Measurements from ENCODE around the gene XPNPEP3. TPM values are rescaled to one million over a fixed set of nuclear protein-coding genes. Genes with fewer than 3 reads are reported as not detected.
"Not testable (repeated sequence)": the region's sequence is repeated elsewhere in the genome, so short reads cannot be mapped to it uniquely, and the experiment has no call there.

The XPNPEP3 gene
- total RNA-seq, 3 donors from 2014 or later = 11.5 to 13.8 (median 12.0) TPM

DNA sequence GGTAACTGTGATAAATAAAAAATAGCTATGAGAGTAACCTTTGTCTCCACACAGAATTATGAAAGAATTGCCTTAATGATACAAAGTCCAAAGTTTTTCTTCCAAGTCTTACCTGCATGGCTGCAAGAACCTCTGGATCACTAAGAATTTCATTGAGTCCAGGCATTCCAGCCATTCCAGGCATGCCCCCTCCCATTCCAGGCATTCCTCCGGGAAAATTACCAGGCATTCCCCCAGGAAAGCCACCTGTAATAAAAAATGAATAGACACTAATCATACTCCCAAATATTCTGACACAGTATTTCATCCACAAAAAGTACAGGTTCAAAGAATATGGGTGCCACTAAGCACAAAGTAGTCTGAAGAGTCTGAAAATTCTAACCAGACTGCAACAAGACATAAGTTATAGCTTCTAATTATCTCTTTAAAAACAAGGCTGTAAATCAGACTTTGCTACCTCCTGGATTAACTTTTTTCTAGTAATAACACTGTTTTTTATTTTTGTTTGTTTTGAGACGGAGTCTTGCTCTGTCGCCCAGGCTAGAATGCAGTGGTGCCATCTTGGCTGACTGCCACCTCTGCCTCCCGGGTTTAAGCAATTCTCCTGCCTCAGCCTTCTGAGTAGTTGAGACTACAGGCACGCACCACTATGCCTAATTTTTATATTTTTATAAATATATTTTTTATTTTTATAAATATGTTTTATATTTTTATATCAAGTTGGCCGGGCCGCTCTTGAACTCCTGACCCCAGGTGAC, 29.8 kb upstream of the XPNPEP3 start:
- no peak for DNase-seq (ENCODE audit: low spot score in 2 of 2)
- H3K9me3 ChIP-seq = no peaks in the 10 kb centered on the region
- H3K27ac ChIP-seq = no peak overlapping the region
- TF ChIP-seq, protein P1, sequence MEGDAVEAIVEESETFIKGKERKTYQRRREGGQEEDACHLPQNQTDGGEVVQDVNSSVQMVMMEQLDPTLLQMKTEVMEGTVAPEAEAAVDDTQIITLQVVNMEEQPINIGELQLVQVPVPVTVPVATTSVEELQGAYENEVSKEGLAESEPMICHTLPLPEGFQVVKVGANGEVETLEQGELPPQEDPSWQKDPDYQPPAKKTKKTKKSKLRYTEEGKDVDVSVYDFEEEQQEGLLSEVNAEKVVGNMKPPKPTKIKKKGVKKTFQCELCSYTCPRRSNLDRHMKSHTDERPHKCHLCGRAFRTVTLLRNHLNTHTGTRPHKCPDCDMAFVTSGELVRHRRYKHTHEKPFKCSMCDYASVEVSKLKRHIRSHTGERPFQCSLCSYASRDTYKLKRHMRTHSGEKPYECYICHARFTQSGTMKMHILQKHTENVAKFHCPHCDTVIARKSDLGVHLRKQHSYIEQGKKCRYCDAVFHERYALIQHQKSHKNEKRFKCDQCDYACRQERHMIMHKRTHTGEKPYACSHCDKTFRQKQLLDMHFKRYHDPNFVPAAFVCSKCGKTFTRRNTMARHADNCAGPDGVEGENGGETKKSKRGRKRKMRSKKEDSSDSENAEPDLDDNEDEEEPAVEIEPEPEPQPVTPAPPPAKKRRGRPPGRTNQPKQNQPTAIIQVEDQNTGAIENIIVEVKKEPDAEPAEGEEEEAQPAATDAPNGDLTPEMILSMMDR (IDR thresholded peaks at IDR 0.05) = no peak
- TF ChIP-seq POLR2A (IDR thresholded peaks at IDR 0.05) (no peak), POLR2AphosphoS5 (IDR thresholded peaks at IDR 0.05) (no peak)
- H3K36me3 ChIP-seq = peaks cover 7% of the 10 kb centered on the region
- no peaks in the 10 kb centered on the region for H3K27me3 ChIP-seq
- no peaks in the 10 kb centered on the region for H3K4me1 ChIP-seq
- intact Hi-C loops (cut with DNase I; ENCODE audit: low total_unique reads) = no loop called here
- H3K4me3 ChIP-seq = no peak overlapping the region

GRCh38 chr22:40829131-40829530, 27.8 kb upstream of the XPNPEP3 start:
- DNase-seq (ENCODE audit: low spot score in 2 of 2) = no peak
- H3K4me1 ChIP-seq = no peaks in the 10 kb centered on the region
- TF ChIP-seq POLR2AphosphoS5 (IDR thresholded peaks at IDR 0.05) (no peak), POLR2A (IDR thresholded peaks at IDR 0.05) (no peak)
- TF ChIP-seq, protein P1 (IDR thresholded peaks at IDR 0.05) = no peak
- peaks cover 7% of the 10 kb centered on the region for H3K36me3 ChIP-seq
- no peaks in the 10 kb centered on the region for H3K9me3 ChIP-seq
- H3K27me3 ChIP-seq = no peaks in the 10 kb centered on the region
- H3K4me3 ChIP-seq = no peak overlapping the region
- no peak overlapping the region for H3K27ac ChIP-seq
- intact Hi-C loops (cut with DNase I; ENCODE audit: low total_unique reads) = no loop called here

- Histone ChIP-seq H3K27me3 (no peaks in the 10 kb centered on the region), H3K4me1 (no peaks in the 10 kb centered on the region)
- intact Hi-C loops (cut with DNase I; ENCODE audit: low total_unique reads) = no loop called here
Measured at GRCh38 chr22:40834619-40835018, 22.3 kb upstream of the XPNPEP3 start.

DNA sequence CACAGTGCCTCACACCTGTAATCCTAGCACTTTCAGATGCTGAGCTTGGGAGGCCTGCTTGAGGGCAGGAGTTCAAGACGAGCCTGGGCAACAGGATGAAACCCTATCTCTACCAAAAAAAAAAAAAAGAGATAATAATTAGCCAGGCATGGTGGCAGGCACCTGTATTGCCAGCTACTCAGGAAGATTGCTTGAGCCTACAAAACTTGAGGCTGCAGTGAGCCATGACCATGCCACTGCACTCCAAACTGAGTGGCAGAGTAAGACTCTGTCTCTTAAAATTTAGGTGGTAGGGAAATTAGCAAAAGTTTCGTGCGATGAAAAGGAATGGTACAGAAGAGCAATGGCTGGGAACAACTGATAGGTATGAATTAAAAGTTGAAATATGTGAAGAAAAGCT, 18.5 kb upstream of the XPNPEP3 start:
- intact Hi-C loops (cut with DNase I; ENCODE audit: low total_unique reads) = no loop called here
- H3K9me3 ChIP-seq = no peaks in the 10 kb centered on the region
- no peak overlapping the region for H3K27ac ChIP-seq
- DNase-seq (ENCODE audit: low spot score in 2 of 2) = no peak
- H3K27me3 ChIP-seq = no peaks in the 10 kb centered on the region
- TF ChIP-seq POLR2AphosphoS5 (IDR thresholded peaks at IDR 0.05) = no peak
- TF ChIP-seq, protein P1 (IDR thresholded peaks at IDR 0.05) = no peak
- no peak for TF ChIP-seq POLR2A (IDR thresholded peaks at IDR 0.05)
- H3K36me3 ChIP-seq = no peaks in the 10 kb centered on the region
- H3K4me1 ChIP-seq = no peaks in the 10 kb centered on the region
- no peak overlapping the region for H3K4me3 ChIP-seq

More at GRCh38 chr22:40834619-40835018, 22.3 kb upstream of the XPNPEP3 start:
- H3K4me3 ChIP-seq = no peak overlapping the region
- TF ChIP-seq, protein P1 (IDR thresholded peaks at IDR 0.05) = no peak
- TF ChIP-seq POLR2AphosphoS5 (IDR thresholded peaks at IDR 0.05) (no peak), POLR2A (IDR thresholded peaks at IDR 0.05) (no peak)
- DNase-seq (ENCODE audit: low spot score in 2 of 2) = no peak
- no peak overlapping the region for H3K27ac ChIP-seq
- no peaks in the 10 kb centered on the region for H3K36me3 ChIP-seq
- H3K9me3 ChIP-seq = no peaks in the 10 kb centered on the region

DNA sequence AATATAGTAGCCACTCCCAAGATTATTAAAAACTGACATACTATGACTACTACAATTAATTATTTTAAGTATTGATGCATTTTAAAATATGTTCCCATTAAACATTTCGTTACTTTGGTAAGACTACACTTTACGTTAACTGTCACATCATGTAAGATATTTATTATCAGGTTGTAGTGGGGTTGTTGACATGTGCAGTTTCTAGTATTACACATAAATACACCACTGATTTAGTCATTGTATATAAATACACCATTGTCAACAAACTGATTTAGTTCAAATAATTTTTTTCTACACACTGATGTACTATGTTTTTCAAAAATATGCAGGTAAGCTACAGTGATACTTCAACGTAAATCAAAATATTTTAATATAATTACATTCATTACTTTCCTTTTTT, 12.0 kb upstream of the XPNPEP3 start:
- Histone ChIP-seq H3K9me3 (no peaks in the 10 kb centered on the region), H3K4me3 (no peak overlapping the region), H3K4me1 (no peaks in the 10 kb centered on the region), H3K36me3 (no peaks in the 10 kb centered on the region), H3K27me3 (no peaks in the 10 kb centered on the region), H3K27ac (no peak overlapping the region)
- TF ChIP-seq POLR2A (IDR thresholded peaks at IDR 0.05) (no peak), POLR2AphosphoS5 (IDR thresholded peaks at IDR 0.05) (no peak)
- TF ChIP-seq, protein P1 (IDR thresholded peaks at IDR 0.05) = no peak
- intact Hi-C loops (cut with DNase I; ENCODE audit: low total_unique reads) = no loop called here
- DNase-seq (ENCODE audit: low spot score in 2 of 2) = no peak

DNA sequence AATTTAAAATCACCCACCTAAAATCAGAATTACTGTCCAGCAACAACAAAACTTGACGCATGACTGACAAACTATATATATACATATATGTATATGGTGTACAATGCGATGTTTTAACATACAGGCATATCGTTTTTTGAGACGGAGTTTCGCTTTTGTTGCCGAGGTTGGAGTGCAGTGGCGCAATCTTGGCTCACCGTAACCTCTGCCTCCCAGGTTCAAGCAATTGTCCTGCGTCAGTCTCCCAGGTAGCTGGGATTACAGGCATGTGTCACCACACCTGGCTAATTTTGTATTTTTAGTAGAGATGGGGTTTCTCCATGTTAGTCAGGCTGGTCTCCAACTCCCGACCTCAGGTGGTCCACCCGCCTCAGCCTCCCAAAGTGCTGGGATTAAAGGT, 11.1 kb upstream of the XPNPEP3 start:
- H3K4me3 ChIP-seq; H3K36me3 ChIP-seq; H3K9me3 ChIP-seq; H3K27ac ChIP-seq; H3K4me1 ChIP-seq; intact Hi-C loops (cut with DNase I; ENCODE audit: low total_unique reads); H3K27me3 ChIP-seq; DNase-seq (ENCODE audit: low spot score in 2 of 2): not testable (repeated sequence)
